ENCODE data around the gene CATSPERD. TPM values are rescaled to one million over a fixed set of nuclear protein-coding genes. Genes with fewer than 3 reads are reported as not detected.
A peak's percentile ranks its signal among the peaks of the same experiment; 100 is the strongest.

CATSPERD gene
- total RNA-seq, 2 donors from 2014 or later: not detected

GRCh38 chr19:5798244-5798643 is 77.8 kb downstream of the CATSPERD start:
- DNase-seq (no peak), ATAC-seq (replicated peaks in 1 of 2) (no peak)
- Mint-ChIP-seq H3K36me3 (ENCODE audit: insufficient read depth in 2 of 2) (no peaks in the 10 kb centered on the region), H3K4me3 (no peak overlapping the region), H3K9me3 (no peaks in the 10 kb centered on the region), H3K27ac (no peak overlapping the region), H3K27me3 (ENCODE audit: low read depth) (peaks cover 30% of the 10 kb centered on the region), H3K4me1 (ENCODE audit: low read depth) (peaks cover 19% of the 10 kb centered on the region)

- no peak overlapping the region for H3K27ac Mint-ChIP-seq
- H3K27me3 Mint-ChIP-seq (ENCODE audit: low read depth): peaks cover 35% of the 10 kb centered on the region
- no peaks in the 10 kb centered on the region for H3K9me3 Mint-ChIP-seq
- DNase-seq: no peak
- peaks cover 26% of the 10 kb centered on the region for H3K4me1 Mint-ChIP-seq (ENCODE audit: low read depth)
- H3K4me3 Mint-ChIP-seq: no peak overlapping the region
- ATAC-seq (replicated peaks in 1 of 2): no peak
- no peaks in the 10 kb centered on the region for H3K36me3 Mint-ChIP-seq (ENCODE audit: insufficient read depth in 2 of 2)
Measured at GRCh38 chr19:5799247-5800241, 79.1 kb downstream of the CATSPERD start.

- DNase-seq (no peak), ATAC-seq (replicated peaks in 1 of 2) (no peak)
- no peaks in the 10 kb centered on the region for H3K9me3 Mint-ChIP-seq
- H3K27me3 Mint-ChIP-seq (ENCODE audit: low read depth): peaks cover 35% of the 10 kb centered on the region
- H3K4me3 Mint-ChIP-seq: no peak overlapping the region
- H3K27ac Mint-ChIP-seq: no peak overlapping the region
- no peaks in the 10 kb centered on the region for H3K36me3 Mint-ChIP-seq (ENCODE audit: insufficient read depth in 2 of 2)
- peaks cover 27% of the 10 kb centered on the region for H3K4me1 Mint-ChIP-seq (ENCODE audit: low read depth)
Measured at GRCh38 chr19:5800361-5801270, 80.2 kb downstream of the CATSPERD start.

- H3K4me1 Mint-ChIP-seq (ENCODE audit: low read depth): peaks cover 27% of the 10 kb centered on the region
- H3K9me3 Mint-ChIP-seq: no peaks in the 10 kb centered on the region
- no peak overlapping the region for H3K27ac Mint-ChIP-seq
- no peaks in the 10 kb centered on the region for H3K36me3 Mint-ChIP-seq (ENCODE audit: insufficient read depth in 2 of 2)
- peaks cover 39% of the 10 kb centered on the region for H3K27me3 Mint-ChIP-seq (ENCODE audit: low read depth)
- ATAC-seq (replicated peaks in 1 of 2) (no peak), DNase-seq (no peak)
- peak overlapping the region in 1 of 2 donors; percentile 74 for H3K4me3 Mint-ChIP-seq
Measured at GRCh38 chr19:5801796-5802619, 81.6 kb downstream of the CATSPERD start.

GRCh38 chr19:5803441-5803751 is 83.0 kb downstream of the CATSPERD start:
- H3K36me3 Mint-ChIP-seq (ENCODE audit: insufficient read depth in 2 of 2): no peaks in the 10 kb centered on the region
- H3K4me3 Mint-ChIP-seq: peak overlapping the region; percentile 90 to 92
- no peak overlapping the region for H3K27ac Mint-ChIP-seq
- DNase-seq (no peak), ATAC-seq (replicated peaks in 1 of 2) (no peak)
- H3K9me3 Mint-ChIP-seq: no peaks in the 10 kb centered on the region
- peaks cover 27% of the 10 kb centered on the region for H3K4me1 Mint-ChIP-seq (ENCODE audit: low read depth)
- H3K27me3 Mint-ChIP-seq (ENCODE audit: low read depth): peaks cover 42% of the 10 kb centered on the region

GRCh38 chr19:5803752-5804515 is 83.5 kb downstream of the CATSPERD start:
- DNase-seq (peak; percentile 98 to 99), ATAC-seq (replicated peaks in 1 of 2) (peak; percentile 92 to 97)
- no peaks in the 10 kb centered on the region for H3K36me3 Mint-ChIP-seq (ENCODE audit: insufficient read depth in 2 of 2)
- no peaks in the 10 kb centered on the region for H3K9me3 Mint-ChIP-seq
- peaks cover 27% of the 10 kb centered on the region for H3K4me1 Mint-ChIP-seq (ENCODE audit: low read depth)
- peaks cover 38% of the 10 kb centered on the region for H3K27me3 Mint-ChIP-seq (ENCODE audit: low read depth)
- H3K4me3 Mint-ChIP-seq: peak overlapping the region; percentile 90 to 92
- peak overlapping the region; percentile 48 for H3K27ac Mint-ChIP-seq

- peaks cover 27% of the 10 kb centered on the region for H3K4me1 Mint-ChIP-seq (ENCODE audit: low read depth)
- H3K9me3 Mint-ChIP-seq: no peaks in the 10 kb centered on the region
- H3K27me3 Mint-ChIP-seq (ENCODE audit: low read depth): peaks cover 29% of the 10 kb centered on the region
- peak; percentile 39 to 43 for ATAC-seq (replicated peaks in 1 of 2)
- peak within 1 kb of the TSS; percentile 48 for H3K27ac Mint-ChIP-seq
- peak within 1 kb of the TSS; percentile 90 to 92 for H3K4me3 Mint-ChIP-seq
- peak; percentile 56 to 62 for DNase-seq
- no peaks in the 10 kb centered on the region for H3K36me3 Mint-ChIP-seq (ENCODE audit: insufficient read depth in 2 of 2)
Measured at GRCh38 chr19:5804516-5805461, 84.4 kb downstream of the CATSPERD start, which contains the start of gene NRTN. NRTN (plus strand) TSS chr19:5805067; CDS start chr19:5824166, 19,099 bp downstream.

GRCh38 chr19:5805462-5806132 is 85.2 kb downstream of the CATSPERD start:
- Mint-ChIP-seq H3K4me3 (peak overlapping the region; percentile 78 to 81), H3K27me3 (ENCODE audit: low read depth) (peaks cover 26% of the 10 kb centered on the region), H3K27ac (no peak overlapping the region), H3K4me1 (ENCODE audit: low read depth) (peaks cover 27% of the 10 kb centered on the region), H3K9me3 (no peaks in the 10 kb centered on the region), H3K36me3 (ENCODE audit: insufficient read depth in 2 of 2) (no peaks in the 10 kb centered on the region)
- peak; percentile 81 to 84 for DNase-seq
- ATAC-seq (replicated peaks in 1 of 2): peak; percentile 33 to 35

- no peak overlapping the region for H3K27ac Mint-ChIP-seq
- DNase-seq (no peak), ATAC-seq (replicated peaks in 1 of 2) (no peak)
- H3K9me3 Mint-ChIP-seq: no peaks in the 10 kb centered on the region
- peaks cover 20% of the 10 kb centered on the region for H3K27me3 Mint-ChIP-seq (ENCODE audit: low read depth)
- peaks cover 27% of the 10 kb centered on the region for H3K4me1 Mint-ChIP-seq (ENCODE audit: low read depth)
- no peaks in the 10 kb centered on the region for H3K36me3 Mint-ChIP-seq (ENCODE audit: insufficient read depth in 2 of 2)
- peak overlapping the region; percentile 27 to 81 for H3K4me3 Mint-ChIP-seq
Measured at GRCh38 chr19:5806133-5806489, 85.7 kb downstream of the CATSPERD start.

- Mint-ChIP-seq H3K27me3 (ENCODE audit: low read depth) (peaks cover 16% of the 10 kb centered on the region), H3K27ac (no peak overlapping the region), H3K4me3 (no peak overlapping the region), H3K9me3 (no peaks in the 10 kb centered on the region), H3K4me1 (ENCODE audit: low read depth) (peaks cover 24% of the 10 kb centered on the region), H3K36me3 (ENCODE audit: insufficient read depth in 2 of 2) (no peaks in the 10 kb centered on the region)
- ATAC-seq (replicated peaks in 1 of 2): no peak
- DNase-seq: no peak
Measured at GRCh38 chr19:5806905-5807304, 86.5 kb downstream of the CATSPERD start.

Data from activated T-cell treated with anti-CD3 and anti-CD28 coated beads, Interleukin-2, amount 50 U/mL, for 72 hours (primary cell).